ENCODE measurements around the gene CCDC43. TPM values are rescaled to one million over a fixed set of nuclear protein-coding genes. Genes with fewer than 3 reads are reported as not detected.

Gene CCDC43
- total RNA-seq, 1 experiment from 2014 or later: 33.0 TPM

- Histone ChIP-seq H3K4me2 (ENCODE audit: low read length) (peak within 1 kb of the TSS; percentile 90), H3K9me2 (ENCODE audit: insufficient read depth) (no peaks in the 10 kb centered on the region), H3K4me1 (ENCODE audit: control insufficient read depth in 1 of 2, insufficient read depth in 2 of 2, low read length in 2 of 2) (peaks cover 8 to 11% of the 10 kb centered on the region in 2 experiments; a peak in 3 of 4 replicates), H3K79me2 (ENCODE audit: insufficient read depth, low read length) (peaks cover 32% of the 10 kb centered on the region), H3K9me3 (ENCODE audit: control insufficient read depth in 1 of 2, insufficient read depth in 1 of 2, low read depth in 1 of 2, low read length in 2 of 2) (no peaks in the 10 kb centered on the region), H4K20me1 (ENCODE audit: insufficient read depth) (no peaks in the 10 kb centered on the region), H2AFZ (ENCODE audit: low read depth, low read length, poor library complexity, severe bottlenecking) (peak within 1 kb of the TSS; percentile 65), H3K9ac (ENCODE audit: low read length) (peak within 1 kb of the TSS; percentile 84), H3K27ac (ENCODE audit: low read depth, low read length) (peak within 1 kb of the TSS; percentile 82), H3K36me3 (ENCODE audit: control insufficient read depth in 1 of 2, insufficient read depth in 2 of 2, low read length in 2 of 2) (no peaks in the 10 kb centered on the region), H3K27me3 (ENCODE audit: insufficient read depth, low read length) (no peaks in the 10 kb centered on the region), H3K4me3 (replicated peaks in 1 of 2; ENCODE audit: low read depth in 1 of 2, low read length in 2 of 2) (peak within 1 kb of the TSS; percentile 83 to 100)
- intact Hi-C loops (cut with micrococcal nuclease): no loop called here
- ChIA-PET POLR2A (interaction anchor here (0.6 to 1.0 kb wide), 2 partner anchors 14 to 17 kb away, joined by 3 to 5 read pairs; no protein-coding TSS in a partner anchor), CTCF (no interaction called here), RAD21 (ENCODE audit: low non-redundant PET in 1 of 2, low total read pairs in 2 of 2, uncharacterized antibody in 2 of 2, unreplicated experiment in 2 of 2) (no interaction called here)
- ATAC-seq: peak; percentile 81
- TSS peak; percentile 82 for BruUV-seq (replicated peaks)
- DNase-seq (ENCODE audit: low read depth, low spot score): peak; percentile 88
- TF ChIP-seq POLR2AphosphoS5 (IDR thresholded peaks at IDR 0.05; ENCODE audit: low read depth, low read length) (peak; percentile 78), POLR2A (IDR thresholded peaks at IDR 0.05; ENCODE audit: borderline replicate concordance, extremely low read depth, insufficient read depth, insufficient read length) (peak; percentile 85), CEBPB (IDR thresholded peaks at IDR 0.05; ENCODE audit: low read depth) (no peak; the same call in 1 of the 2 replicates), CBX3 (IDR thresholded peaks at IDR 0.05; ENCODE audit: low read depth) (peak; percentile 93), SRF (IDR thresholded peaks at IDR 0.05; ENCODE audit: low read depth) (no peak), JUND (IDR thresholded peaks at IDR 0.05) (no peak), EZH2phosphoT487 (IDR thresholded peaks at IDR 0.05; ENCODE audit: borderline replicate concordance) (no peak), REST (IDR thresholded peaks at IDR 0.05; ENCODE audit: low read depth) (no peak), FOSL1 (IDR thresholded peaks at IDR 0.05; ENCODE audit: low read depth) (no peak), YY1 (IDR thresholded peaks at IDR 0.05; ENCODE audit: extremely low read depth, insufficient replicate concordance, low read depth, low read length) (no peak), ZBTB33 (IDR thresholded peaks at IDR 0.05; ENCODE audit: extremely low read depth, insufficient replicate concordance, low read length) (peak; percentile 86), EZH2 (IDR thresholded peaks at IDR 0.05) (no peak), RAD21 (IDR thresholded peaks at IDR 0.05; ENCODE audit: low read depth) (no peak), ELF1 (IDR thresholded peaks at IDR 0.05; ENCODE audit: borderline replicate concordance, low read depth) (peak; percentile 90), ZFX (IDR thresholded peaks at IDR 0.05) (no peak), SP1 (IDR thresholded peaks at IDR 0.05; ENCODE audit: low read depth) (peak; percentile 91), ZNF274 (IDR thresholded peaks at IDR 0.05; ENCODE audit: low read depth, low read length) (no peak), MAX (IDR thresholded peaks at IDR 0.05) (peak; percentile 27; the same call in 1 of the 2 replicates), SIN3A (IDR thresholded peaks at IDR 0.05; ENCODE audit: low read depth) (peak; percentile 85; the same call in 1 of the 2 replicates), TCF7L2 (IDR thresholded peaks at IDR 0.05; ENCODE audit: borderline replicate concordance, extremely low read depth, insufficient read depth, insufficient read length) (peak; percentile 53)
- TF ChIP-seq, protein P1, sequence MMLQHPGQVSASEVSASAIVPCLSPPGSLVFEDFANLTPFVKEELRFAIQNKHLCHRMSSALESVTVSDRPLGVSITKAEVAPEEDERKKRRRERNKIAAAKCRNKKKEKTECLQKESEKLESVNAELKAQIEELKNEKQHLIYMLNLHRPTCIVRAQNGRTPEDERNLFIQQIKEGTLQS (IDR thresholded peaks at IDR 0.05): no peak
These were observed 19.1 kb upstream of the CCDC43 start, which contains the start of gene DBF4B for GRCh38 chr17:44708401-44709263. DBF4B (plus strand) TSS chr17:44708665; CDS start chr17:44708821, 156 bp downstream.

All from HCT116 (cell line).